Fibroblast of lung (primary cell): ENCODE data around the gene SGCE. TPM values are rescaled to one million over a fixed set of nuclear protein-coding genes. Genes with fewer than 3 reads are reported as not detected.

ENCODE experiments used
- DNase-seq, 2 donors: peaks; one replicate each; pipeline versions ENCODE4 v3.0.0 to v3.0.0-alpha.2; 2010; ENCODE audit warnings: low read depth in 2 of 2
- H2AFZ ChIP-seq: 2 replicates; pipeline ENCODE4 v1.5.1; 2012; ENCODE audit warnings: low read length, control low read depth, inconsistent platforms
- H3K27ac ChIP-seq: 2 replicates; pipeline ENCODE4 v1.5.1; 2011; ENCODE audit warnings: low read length, control low read depth; ENCODE audit not compliant: insufficient read depth
- H3K27me3 ChIP-seq: 2 replicates; pipeline ENCODE4 v1.5.1; 2011; ENCODE audit warnings: mild to moderate bottlenecking, low read length; ENCODE audit not compliant: control insufficient read depth, insufficient read depth
- H3K36me3 ChIP-seq: 2 replicates; pipeline ENCODE4 v1.5.1; 2011; ENCODE audit warnings: low read length; ENCODE audit not compliant: control insufficient read depth, insufficient read depth
- H3K4me1 ChIP-seq: 2 replicates; pipeline ENCODE4 v1.5.1; 2011; ENCODE audit warnings: low read length; ENCODE audit not compliant: control insufficient read depth, insufficient read depth; ENCODE audit errors: extremely low read depth
- H3K4me2 ChIP-seq: 2 replicates; pipeline ENCODE4 v1.5.1; 2011; ENCODE audit warnings: low read length, control low read depth; ENCODE audit not compliant: insufficient read depth; ENCODE audit errors: extremely low read depth
- H3K4me3 ChIP-seq, 4 experiments: fragments of 200-600 bp in 1 of 4; sonication (generic) in 1 of 4; replicated peaks in 1 of 4; 2 replicates each; pipeline ENCODE4 v1.5.1; 2011 to 2016; ENCODE audit warnings: low read length in 4 of 4, low read depth in 3 of 4, mild to moderate bottlenecking in 3 of 4, control low read depth in 2 of 4, inconsistent platforms in 1 of 4, mixed read lengths in 1 of 4; ENCODE audit not compliant: insufficient read depth in 1 of 4; ENCODE audit errors: control extremely low read depth in 1 of 4
- H3K79me2 ChIP-seq: 2 replicates; pipeline ENCODE4 v1.5.1; 2012; ENCODE audit warnings: mild to moderate bottlenecking, low read length, inconsistent platforms; ENCODE audit not compliant: control insufficient read depth, insufficient read depth
- H3K9ac ChIP-seq: 2 replicates; pipeline ENCODE4 v1.5.1; 2011; ENCODE audit warnings: mild to moderate bottlenecking, low read length, control low read depth; ENCODE audit not compliant: insufficient read depth
- H3K9me3 ChIP-seq: 2 replicates; pipeline ENCODE4 v1.5.1; 2012; ENCODE audit warnings: low read depth, low read length; ENCODE audit not compliant: control insufficient read depth, insufficient read depth
- H4K20me1 ChIP-seq: 2 replicates; pipeline ENCODE4 v1.5.1; 2011; ENCODE audit warnings: low read length; ENCODE audit not compliant: control insufficient read depth, insufficient read depth; ENCODE audit errors: extremely low read depth
- CTCF ChIP-seq, 2 donors: IDR thresholded peaks in 1 of 2; conservative IDR thresholded peaks in 1 of 2; 1 replicate in 1 of 2; 2 replicates in 1 of 2; pipeline ENCODE4 v1.5.1; 2011 to 2012; ENCODE audit warnings: low read length in 2 of 2, control low read depth in 1 of 2, inconsistent platforms in 1 of 2, low read depth in 1 of 2, mild to moderate bottlenecking in 1 of 2
- EZH2 ChIP-seq: IDR thresholded peaks from 2 replicates; pipeline ENCODE4 v1.5.1; 2012; ENCODE audit warnings: low read length, control low read depth, mild to moderate bottlenecking; ENCODE audit errors: missing control alignments
- polyA plus RNA-seq, 2 donors: library from polyadenylated mRNA; depleted of rRNA in 1 of 2; stranded (reverse) in 1 of 2; unstranded in 1 of 2; fragments of >200 nt; gene quantifications; 2 replicates each; pipeline ENCODE4 v1.2.1, GENCODE V29; 2011 to 2012; ENCODE audit warnings: missing spikeins in 1 of 2
- total RNA-seq: library from RNA; depleted of rRNA; stranded (reverse); fragments of >200 nt; gene quantifications from 2 replicates; pipeline ENCODE4 v1.2.1, GENCODE V29; 2014

The SGCE gene
- total and polyA plus RNA-seq, 2 donors (not counting 1 experiment from before 2014, with no cell fraction given), result 106 to 184 TPM

GRCh38 chr7:94561841-94562514 is 94.0 kb downstream of the SGCE start:
- H4K20me1 ChIP-seq, result no peaks in the 10 kb centered on the region
- no peak overlapping the region for H2AFZ ChIP-seq
- H3K9ac ChIP-seq, result no peak overlapping the region
- no peak overlapping the region for H3K4me2 ChIP-seq
- no peaks in the 10 kb centered on the region for H3K36me3 ChIP-seq
- no peaks in the 10 kb centered on the region for H3K79me2 ChIP-seq
- H3K4me1 ChIP-seq, result peaks cover 2% of the 10 kb centered on the region
- H3K27me3 ChIP-seq, result no peaks in the 10 kb centered on the region
- no peak for TF ChIP-seq CTCF (conservative IDR thresholded peaks at IDR 0.05 in 1 of 2, IDR thresholded peaks at IDR 0.05 in 1 of 2; ENCODE audit: low read depth in 1 of 2, low read length in 2 of 2)
- TF ChIP-seq EZH2, result no peak
- no peak overlapping the region for H3K4me3 ChIP-seq
- H3K9me3 ChIP-seq, result no peaks in the 10 kb centered on the region
- DNase-seq, result peak; percentile 20 to 74
- H3K27ac ChIP-seq, result no peak overlapping the region

DNA sequence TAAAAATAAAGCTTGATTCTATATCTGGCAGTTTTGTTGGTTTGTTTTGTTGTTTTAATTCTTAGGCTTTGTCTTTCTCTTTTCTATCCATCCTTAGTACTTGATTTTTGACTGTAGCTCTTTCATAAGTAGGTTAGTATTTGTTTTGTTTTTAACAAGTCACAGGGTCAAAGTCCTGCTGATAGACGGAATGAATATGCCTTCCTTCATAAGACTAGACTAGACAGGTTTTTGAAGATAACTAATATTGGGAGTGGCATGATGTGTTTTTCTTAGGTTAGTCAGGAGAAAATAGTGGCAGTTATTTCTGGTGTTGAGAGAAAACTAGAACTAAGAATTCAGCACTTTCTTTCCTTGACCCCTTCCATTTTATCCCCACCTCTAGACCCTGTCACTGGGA is 96.0 kb downstream of the SGCE start:
- H3K27me3 ChIP-seq, result no peaks in the 10 kb centered on the region
- DNase-seq, result no peak
- H3K36me3 ChIP-seq, result no peaks in the 10 kb centered on the region
- no peaks in the 10 kb centered on the region for H4K20me1 ChIP-seq
- peaks cover 2% of the 10 kb centered on the region for H3K4me1 ChIP-seq
- H3K27ac ChIP-seq, result no peak overlapping the region
- no peak overlapping the region for H2AFZ ChIP-seq
- TF ChIP-seq CTCF (conservative IDR thresholded peaks at IDR 0.05 in 1 of 2, IDR thresholded peaks at IDR 0.05 in 1 of 2; ENCODE audit: low read depth in 1 of 2, low read length in 2 of 2) (no peak), EZH2 (no peak)
- no peak overlapping the region for H3K9ac ChIP-seq
- H3K4me2 ChIP-seq, result no peak overlapping the region
- H3K79me2 ChIP-seq, result no peaks in the 10 kb centered on the region
- no peaks in the 10 kb centered on the region for H3K9me3 ChIP-seq
- H3K4me3 ChIP-seq, result no peak overlapping the region

GRCh38 chr7:94557215-94557614 is 98.7 kb downstream of the SGCE start:
- no peak overlapping the region for H3K9ac ChIP-seq
- H4K20me1 ChIP-seq, result no peaks in the 10 kb centered on the region
- H3K4me1 ChIP-seq, result peaks cover 2% of the 10 kb centered on the region
- no peaks in the 10 kb centered on the region for H3K9me3 ChIP-seq
- no peaks in the 10 kb centered on the region for H3K36me3 ChIP-seq
- H3K4me2 ChIP-seq, result no peak overlapping the region
- no peak overlapping the region for H2AFZ ChIP-seq
- no peaks in the 10 kb centered on the region for H3K27me3 ChIP-seq
- TF ChIP-seq CTCF (conservative IDR thresholded peaks at IDR 0.05 in 1 of 2, IDR thresholded peaks at IDR 0.05 in 1 of 2; ENCODE audit: low read depth in 1 of 2, low read length in 2 of 2), result no peak
- no peak for TF ChIP-seq EZH2
- H3K4me3 ChIP-seq, result no peak overlapping the region
- DNase-seq, result no peak
- no peak overlapping the region for H3K27ac ChIP-seq
- no peaks in the 10 kb centered on the region for H3K79me2 ChIP-seq
